Hepatocyte (in vitro differentiated cells): ENCODE results near the gene TRAF3.

Source experiments
- EZH2 ChIP-seq: fragments of 200-600 bp; sonication (generic); IDR thresholded peaks from 2 replicates; pipeline ENCODE4 v1.6.1; 2016; ENCODE audit warnings: antibody characterized with exemption, mild to moderate bottlenecking, borderline replicate concordance
- EZH2phosphoT487 ChIP-seq: fragments of 200-600 bp; sonication (generic); IDR thresholded peaks from one replicate; pipeline ENCODE4 v1.6.1; 2018; ENCODE audit warnings: antibody characterized with exemption, mild to moderate bottlenecking, low read depth, moderate library complexity; ENCODE audit not compliant: unreplicated experiment, severe bottlenecking
- TF ChIP-seq, protein P1 (sequence below): fragments of 200-600 bp; sonication (generic); IDR thresholded peaks from 2 replicates; pipeline ENCODE4 v1.5.1; 2016; ENCODE audit warnings: antibody characterized with exemption, mild to moderate bottlenecking; ENCODE audit not compliant: poor library complexity

GRCh38 chr14:102900631-102901571 lies 123.7 kb downstream of the TRAF3 start:
- TF ChIP-seq, protein P1, sequence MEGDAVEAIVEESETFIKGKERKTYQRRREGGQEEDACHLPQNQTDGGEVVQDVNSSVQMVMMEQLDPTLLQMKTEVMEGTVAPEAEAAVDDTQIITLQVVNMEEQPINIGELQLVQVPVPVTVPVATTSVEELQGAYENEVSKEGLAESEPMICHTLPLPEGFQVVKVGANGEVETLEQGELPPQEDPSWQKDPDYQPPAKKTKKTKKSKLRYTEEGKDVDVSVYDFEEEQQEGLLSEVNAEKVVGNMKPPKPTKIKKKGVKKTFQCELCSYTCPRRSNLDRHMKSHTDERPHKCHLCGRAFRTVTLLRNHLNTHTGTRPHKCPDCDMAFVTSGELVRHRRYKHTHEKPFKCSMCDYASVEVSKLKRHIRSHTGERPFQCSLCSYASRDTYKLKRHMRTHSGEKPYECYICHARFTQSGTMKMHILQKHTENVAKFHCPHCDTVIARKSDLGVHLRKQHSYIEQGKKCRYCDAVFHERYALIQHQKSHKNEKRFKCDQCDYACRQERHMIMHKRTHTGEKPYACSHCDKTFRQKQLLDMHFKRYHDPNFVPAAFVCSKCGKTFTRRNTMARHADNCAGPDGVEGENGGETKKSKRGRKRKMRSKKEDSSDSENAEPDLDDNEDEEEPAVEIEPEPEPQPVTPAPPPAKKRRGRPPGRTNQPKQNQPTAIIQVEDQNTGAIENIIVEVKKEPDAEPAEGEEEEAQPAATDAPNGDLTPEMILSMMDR: no peak
- TF ChIP-seq EZH2 (no peak), EZH2phosphoT487 (no peak)
